Forelimb muscle (tissue), 1 donor: ENCODE data around the gene PSMC3. TPM values are rescaled to one million over a fixed set of nuclear protein-coding genes. Genes with fewer than 3 reads are reported as not detected.

Experiments
- DNase-seq: peaks from one replicate; pipeline ENCODE4 v3.0.0-alpha.2; 2013; ENCODE audit warnings: low read depth
- polyA plus RNA-seq: library from polyadenylated mRNA; unstranded; fragments of 120-200 nt; gene quantifications from one replicate; pipeline ENCODE4 v1.2.1, GENCODE V29; 2013; ENCODE audit not compliant: insufficient read length

The PSMC3 gene
- polyA plus RNA-seq, 1 donor: 123 TPM

DNA sequence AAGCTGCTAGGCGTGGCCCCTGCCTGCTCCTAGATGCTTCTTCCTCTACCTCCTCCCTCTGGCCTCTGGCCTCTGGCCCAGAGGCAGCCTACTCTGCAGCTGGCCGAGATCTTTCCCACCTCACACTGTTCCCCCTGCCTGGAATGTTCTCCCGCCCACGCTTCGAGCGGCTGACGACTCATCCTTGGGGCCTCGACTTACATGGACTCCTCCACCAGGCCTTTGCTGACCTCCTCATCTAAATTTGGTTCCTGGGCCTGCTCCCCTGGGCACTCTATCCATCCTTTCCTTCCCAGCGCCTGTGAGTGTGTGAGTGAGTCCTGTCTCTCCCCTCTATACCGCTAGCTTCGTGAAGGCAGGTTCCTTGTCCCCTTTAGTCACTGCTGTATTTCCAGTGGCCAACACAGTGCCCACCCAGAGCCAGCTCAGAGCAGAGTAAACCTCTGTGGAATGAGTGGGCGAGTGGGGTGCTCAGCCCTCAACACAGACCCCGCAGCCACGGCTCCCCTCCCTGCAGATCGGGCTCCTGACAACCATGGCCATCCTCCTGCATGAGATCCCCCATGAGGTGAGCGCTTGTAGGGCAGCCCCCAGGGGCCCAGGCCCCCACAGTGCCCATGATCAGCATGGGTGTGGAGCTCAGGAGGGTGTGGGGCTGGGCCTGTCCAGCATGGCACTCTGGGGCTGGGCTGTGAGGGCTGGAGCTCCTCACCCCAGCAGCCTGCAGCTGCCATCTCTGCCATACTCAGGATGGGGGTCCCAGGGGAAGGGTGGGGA is 12.1 kb downstream of the PSMC3 start:
- no peak for DNase-seq

DNA sequence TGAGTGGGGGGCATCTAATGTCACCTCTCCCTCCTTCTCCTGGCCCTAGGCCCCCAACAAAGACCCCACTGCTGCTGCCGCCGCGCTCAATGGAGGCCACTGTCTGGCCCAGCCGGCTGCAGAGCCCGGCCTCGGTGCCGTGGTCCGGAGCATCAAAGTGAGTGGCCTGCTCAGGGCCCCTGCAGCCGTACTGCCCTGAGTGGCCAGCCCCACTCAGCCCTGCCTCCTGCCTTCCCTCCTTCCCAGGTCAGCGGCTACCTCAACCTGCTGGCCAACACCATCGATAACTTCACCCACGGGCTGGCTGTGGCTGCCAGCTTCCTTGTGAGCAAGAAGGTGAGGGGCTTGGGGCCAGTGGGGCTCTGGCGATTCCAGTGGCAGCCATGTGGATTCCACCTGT is 12.9 kb downstream of the PSMC3 start:
- DNase-seq: no peak

DNA sequence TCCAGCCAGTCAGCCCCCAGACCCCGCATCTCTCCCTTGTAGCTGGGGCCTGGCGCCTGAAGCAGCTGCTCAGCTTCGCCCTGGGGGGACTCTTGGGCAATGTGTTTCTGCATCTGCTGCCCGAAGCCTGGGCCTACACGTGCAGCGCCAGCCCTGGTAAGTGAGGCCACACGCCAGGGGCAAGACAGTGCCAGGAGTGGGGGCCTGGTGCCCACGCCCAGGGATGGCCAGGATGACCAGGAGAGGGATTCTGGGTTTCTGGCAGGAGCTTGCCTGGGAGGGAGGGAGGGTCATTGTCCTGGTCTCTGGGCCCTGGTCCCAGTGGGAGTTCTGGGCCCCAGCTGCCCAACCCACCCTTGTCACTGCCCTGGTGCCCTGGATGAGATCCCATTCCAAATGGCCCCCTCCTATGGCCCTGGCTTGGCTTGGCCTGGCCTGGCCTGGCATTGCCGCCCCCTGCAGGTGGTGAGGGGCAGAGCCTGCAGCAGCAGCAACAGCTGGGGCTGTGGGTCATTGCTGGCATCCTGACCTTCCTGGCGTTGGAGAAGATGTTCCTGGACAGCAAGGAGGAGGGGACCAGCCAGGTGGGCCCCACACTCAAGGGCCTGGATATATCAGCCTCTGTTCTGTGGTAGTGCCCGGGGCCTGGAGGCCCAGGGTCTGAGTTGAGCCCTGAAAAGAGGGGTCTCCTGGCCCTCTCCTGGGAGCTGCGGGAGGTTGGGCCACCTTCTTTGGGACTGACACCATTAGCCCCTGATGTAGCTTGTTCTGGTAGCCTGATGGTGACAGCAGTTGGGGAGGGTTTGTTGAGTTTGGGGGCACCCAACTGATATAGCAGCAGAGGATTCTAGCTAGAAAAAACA is 14.1 kb downstream of the PSMC3 start:
- DNase-seq: no peak

DNA sequence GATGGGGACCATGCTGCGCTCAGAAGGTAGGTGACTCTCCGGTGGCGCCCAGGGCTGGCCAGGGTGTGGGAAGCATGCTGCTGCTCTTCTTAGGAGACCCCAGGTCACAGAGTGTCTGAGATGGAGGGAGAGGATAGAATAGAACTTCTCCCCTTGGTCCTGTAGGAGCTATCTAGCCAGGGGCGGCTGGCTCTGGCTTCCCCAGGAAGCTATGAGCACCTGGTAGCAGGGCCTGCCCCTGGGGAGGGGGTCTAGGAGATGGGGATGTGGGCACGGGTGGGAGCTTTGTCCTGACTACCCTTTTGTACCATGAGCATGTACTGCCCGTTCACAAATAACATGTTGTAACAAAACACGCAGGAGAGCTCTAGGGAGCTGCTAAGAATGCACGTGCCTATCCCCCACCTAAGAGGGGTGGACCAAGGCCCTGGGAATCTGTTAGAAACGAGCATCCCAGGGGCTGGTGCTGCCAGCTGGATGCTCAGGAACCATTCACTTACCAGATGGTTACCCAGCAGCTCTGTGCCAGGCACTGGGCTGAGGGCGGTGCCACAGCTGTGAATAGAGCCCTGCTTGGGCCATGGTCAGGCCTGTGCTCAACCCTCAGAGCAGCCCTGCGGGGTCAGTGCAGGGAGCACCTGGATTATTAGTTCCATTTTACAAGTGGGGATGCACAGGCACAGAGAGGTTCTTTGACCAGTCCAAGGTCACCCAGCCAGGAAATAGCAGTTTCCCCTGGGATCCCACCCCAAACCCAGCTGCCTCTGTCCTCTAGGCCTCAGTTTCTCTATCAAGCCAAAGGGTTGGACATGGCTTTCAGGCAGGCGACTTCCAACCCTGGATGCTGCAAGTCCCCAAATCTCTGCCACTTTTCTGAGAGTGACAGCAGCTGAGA is 15.6 kb downstream of the PSMC3 start:
- no peak for DNase-seq

DNA sequence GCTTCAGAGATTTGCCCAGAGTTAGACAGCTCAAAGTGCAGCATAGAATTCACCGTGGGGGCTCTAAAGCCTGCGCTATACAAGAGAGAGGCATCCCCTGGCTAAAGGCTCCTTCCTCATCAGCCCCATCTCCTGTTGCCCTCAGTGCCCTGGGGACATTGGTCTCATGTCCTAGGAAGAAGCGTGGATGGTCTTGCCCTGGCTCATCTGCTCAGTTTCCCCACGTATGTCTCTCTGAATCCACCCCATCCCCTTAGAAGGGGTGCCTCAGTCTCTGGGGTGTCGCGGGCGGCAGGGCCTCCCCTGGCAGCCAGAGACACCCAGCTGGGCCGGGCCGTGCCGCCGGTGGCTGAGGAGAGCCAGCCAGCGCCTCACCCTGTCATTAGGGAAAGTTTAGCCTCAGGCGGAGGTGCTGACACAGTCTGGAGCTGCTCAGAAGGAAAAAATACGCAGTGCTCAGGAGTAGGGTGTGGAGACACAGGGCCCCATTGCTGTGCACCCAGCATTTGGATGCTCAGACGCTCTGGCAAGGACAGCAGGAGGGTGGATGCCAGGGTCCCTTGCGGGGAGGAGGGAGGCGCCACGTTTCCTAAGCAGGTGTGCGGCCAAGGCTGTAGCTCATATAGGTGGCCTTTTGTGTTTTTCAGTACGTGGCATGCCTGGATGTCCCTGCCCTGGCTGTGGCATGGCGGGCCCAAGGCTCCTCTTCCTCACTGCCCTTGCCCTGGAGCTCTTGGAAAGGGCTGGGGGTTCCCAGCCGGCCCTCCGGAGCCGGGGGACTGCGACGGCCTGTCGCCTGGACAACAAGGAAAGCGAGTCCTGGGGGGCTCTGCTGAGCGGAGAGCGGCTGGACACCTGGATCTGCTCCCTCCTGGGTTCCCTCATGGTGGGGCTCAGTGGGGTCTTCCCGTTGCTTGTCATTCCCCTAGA is 16.5 kb downstream of the PSMC3 start:
- DNase-seq: no peak

DNA sequence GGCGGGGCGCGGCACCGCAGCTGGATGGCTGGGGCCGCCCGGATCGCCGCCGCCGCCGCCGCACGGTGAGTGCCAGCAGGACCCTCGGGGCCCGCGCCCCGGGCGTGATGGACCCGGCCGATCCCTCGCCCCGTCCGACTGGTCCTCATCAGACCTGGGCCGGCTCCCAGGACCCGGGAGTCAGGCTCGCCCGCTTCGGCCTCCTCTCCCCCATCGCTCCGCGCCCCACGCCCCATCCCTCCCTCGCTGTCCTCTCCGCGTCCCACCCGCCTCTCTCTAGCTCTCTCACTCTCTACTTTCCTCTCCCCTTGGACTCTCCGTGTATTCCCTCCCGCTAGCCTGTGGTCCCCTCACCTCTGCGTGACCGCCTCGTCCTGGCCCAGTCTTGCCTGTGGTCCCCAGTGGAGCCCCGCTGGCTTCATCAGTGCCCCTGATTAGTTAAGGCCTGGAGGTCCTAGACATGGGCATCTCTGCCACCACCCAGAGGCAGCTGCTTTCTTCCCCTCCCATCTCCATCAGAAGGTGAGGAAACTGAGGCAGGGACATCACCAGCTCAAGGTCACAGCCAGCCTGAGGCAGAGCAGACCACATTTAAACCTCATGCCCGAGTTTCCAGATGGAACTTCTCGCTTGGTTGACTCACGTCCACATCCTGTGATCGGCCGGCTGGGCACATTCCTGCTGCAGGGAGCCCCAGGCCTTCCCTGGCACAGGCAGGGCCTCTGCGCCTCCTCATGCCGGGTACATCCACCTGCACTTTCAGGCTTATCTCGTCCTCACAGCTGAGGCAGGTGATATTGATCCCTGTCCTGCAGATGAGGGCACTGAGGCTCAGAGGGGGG is 17.4 kb downstream of the PSMC3 start:
- DNase-seq: no peak

DNA sequence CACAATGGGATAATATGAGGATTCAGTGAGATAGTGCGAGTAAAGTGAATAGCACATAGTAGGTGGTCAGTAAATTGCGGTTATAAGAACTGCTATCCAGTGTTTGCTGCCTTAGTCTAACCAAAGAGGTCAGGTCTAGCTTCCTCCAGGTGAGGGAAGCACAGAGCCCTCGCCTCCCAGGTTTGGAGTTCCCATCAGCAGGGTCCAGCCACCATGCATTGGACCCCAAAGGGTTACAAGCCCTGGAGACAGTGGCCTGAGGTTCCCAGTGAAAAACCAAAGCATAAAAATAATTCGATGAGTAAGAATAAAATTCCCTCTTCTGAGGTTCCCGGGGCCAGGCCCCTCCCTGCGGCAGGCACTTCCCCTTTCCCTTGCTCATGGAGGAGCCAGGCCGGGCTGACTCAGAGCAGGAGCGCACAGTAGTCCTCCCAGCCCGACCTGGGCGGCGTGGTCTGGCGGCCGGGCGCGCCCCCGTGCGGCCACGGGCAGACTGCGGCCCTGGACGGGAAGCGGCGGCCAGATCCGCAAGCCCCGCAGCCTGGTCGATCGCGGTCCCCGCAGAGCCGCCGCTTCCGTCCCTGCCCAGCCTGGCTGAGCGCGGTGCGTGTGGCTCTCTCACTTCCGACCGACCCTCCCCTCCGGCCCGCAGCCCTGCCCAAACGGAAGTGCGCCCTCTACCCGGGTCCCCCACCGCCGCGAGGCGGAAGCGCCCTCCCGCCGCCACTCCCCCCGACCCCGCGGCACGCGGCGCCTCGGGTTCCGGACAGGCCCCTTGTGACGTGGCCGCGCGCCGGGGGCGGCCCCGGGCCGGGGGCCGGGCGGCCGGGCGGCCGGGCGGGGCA is 18.3 kb downstream of the PSMC3 start, which contains the start of gene SLC39A13:
Gene SLC39A13 (plus strand): TSS at position 845 of the 845 bp plus-strand sequence. CDS start 1,505 bp downstream, outside the sequence.
- DNase-seq: peak; percentile 77

DNA sequence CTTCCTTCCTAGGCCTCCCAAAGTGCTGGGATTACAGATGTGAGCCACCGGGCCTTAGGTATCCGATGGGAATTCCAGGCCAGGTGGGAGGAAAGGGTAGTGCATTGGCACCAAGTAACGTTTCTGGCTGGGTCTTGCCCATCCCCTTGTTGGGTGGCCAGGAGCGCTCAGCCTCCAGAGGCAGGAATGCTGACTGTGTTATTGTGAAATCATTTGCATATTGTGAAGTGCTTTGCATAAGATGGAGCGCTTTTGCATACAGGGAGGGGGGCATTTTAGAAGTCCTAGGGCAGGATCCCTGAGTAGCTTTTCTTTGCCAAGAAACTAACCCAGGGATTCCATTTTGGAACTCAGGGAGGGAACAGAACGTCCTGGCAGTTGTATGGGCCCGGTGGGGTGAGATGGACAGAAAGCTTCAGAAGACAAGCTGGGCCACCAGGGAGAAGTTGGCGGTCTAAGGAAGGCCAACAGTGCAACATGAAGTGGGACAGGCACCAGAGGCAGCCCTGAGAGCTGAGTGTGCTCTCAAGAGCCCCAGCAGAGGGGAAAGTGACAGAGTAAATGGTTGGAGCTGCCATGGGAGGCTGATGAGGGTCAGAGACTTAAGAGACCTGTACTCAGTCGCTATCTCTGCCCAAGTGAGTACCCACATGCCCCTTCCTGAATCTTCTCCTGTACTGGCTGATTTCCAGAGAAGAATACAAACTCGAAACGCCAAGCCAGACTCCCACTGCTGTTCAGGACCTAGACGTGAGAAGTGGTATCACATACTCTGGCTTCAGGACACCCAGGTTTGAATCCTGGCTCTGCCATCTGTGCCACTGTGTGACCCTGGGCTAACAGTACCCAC is 19.1 kb downstream of the PSMC3 start:
- DNase-seq: no peak

DNA sequence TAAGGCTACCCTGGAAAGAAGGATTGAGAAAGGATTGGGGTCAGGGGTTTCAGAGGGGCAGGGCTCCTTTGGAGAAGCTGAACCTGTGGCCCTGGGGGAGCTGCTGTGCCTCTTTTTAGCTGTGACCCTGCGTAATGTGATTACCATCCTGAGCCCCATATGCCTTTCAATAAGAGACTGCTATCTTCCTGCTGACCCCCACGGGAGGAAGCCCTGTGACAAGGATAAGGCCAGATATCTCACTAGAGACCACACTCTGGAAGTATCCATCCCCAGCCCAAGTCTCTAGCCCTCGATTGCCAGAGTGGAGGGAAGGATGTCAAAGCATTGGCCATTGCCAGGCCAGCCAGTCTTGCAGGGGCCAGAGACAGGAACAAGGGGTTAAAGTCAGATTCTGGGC is 22.7 kb downstream of the PSMC3 start:
- no peak for DNase-seq

DNA sequence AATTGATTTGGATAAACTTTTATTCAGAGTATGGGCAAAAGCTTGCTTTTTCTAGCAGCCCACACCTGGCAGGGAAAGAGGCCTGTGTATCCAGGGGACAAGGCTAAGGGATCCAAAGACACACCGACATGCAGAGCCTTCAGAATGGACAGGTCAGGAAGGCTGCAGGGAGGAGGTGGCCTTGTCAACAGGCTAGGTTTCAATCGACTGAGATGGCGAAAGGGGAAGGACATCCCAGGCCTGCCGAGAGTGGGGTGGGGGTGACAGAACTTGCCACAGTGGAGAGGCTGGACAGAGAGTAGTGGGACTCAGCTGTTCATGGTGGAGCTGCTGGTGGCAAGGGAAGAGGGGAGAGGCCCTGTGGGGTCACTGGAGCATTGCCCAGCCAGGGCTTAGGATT is 23.1 kb downstream of the PSMC3 start:
- no peak for DNase-seq

DNA sequence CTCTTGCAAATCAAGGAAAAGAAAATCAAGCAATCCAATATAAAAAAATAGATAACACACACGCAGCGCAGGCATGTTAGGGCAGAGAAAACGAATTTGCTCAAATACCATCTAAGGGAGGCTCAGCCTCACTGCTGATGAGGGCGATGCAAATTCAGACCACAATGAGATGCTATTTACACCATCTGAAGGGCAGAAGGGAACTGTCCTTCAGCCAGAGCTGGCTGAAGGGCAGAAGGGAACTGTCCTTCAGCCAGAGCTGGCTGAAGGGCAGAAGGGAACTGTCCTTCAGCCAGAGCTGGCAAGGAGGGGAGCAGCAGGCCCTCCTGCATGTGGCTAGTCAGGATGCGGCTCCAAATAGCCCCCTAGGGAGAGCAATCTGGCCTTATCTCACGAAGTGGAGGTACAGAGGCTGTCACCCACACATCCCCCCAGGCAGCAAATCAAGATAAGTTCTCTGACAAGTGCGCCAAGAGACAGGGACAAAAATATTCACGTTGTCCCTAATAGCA is 25.4 kb downstream of the PSMC3 start:
- no peak for DNase-seq

DNA sequence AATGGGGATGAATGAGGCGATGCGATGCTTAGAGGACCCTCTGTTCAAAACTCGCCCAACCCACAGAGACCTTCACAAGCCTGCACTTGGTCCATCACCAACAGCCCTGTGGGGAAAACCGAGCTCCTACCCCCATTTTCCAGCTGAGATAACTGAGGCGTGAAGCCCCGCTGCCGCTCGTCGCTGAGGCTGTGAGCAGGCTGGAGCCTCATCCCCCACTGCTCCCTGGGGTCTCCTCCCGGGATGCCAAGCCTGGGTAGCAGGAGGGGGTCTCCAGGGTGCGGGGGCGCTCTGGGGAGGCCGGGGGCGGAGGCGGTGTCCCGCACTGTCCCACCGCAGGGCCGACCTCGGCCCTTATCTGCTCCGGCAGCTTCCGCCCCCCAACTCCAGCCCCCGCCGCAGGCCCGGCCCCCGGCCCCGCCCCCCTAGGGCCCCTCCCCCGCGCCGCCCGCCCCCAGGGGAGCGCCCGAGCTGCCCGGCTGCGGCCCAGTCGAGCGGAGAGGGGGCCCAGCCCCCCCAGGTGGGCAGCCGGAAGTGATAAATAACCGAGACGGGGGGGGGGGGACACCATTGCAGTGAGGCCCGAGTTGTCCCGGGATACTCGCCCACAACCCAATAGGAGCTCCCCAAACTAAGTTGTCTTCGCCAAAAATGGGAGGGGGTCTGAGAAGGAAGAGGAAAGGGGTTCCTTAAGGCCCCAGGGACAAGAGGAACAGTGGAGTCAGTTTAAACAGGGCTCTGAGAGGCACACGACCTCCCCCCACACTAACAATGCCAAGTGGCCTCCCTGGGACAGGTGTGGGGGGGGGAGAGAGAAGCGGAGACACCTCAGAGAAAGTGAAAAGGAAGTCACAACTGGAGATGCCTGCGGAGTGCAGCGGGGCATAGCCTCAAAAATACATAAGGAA is 26.1 kb downstream of the PSMC3 start:
- DNase-seq: no peak

DNA sequence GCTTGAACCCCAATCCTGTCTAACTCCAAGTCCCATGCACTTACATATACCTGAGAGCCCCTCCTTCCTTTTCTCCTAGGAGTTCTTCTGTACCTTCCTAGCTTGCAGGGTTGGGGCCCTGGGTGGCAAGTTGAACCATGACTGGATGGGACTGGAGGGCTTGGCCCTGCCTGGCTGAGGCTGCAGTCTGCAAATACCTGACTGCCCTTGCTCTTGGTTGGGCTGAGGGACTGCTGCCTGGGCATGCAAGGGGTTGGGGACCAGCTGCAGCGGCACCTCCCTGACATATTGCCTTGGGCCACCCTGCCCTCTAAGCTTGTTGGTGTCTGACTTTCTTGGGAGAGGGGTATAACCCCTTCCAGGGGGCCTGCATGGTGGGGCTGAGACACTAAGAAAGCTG is 27.7 kb downstream of the PSMC3 start:
- no peak for DNase-seq

DNA sequence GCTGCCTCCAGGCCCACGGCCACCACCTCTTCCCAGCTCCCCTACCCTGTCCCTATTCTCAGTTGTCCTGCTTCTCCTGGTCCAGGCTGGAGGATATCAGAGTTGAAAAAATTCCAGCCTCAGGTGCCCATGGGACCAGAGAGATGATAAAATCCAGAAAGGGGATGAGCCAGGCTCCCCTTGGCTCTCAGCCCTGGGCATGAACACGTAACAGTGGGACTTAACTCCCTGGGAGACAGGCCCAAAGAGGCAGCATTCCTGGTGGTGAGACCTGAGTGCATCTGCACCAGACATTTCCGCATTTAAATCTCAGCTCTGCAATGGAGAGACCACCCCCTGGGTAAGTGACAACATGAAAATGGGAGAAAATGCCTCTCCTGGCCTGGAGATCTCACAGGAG is 28.2 kb downstream of the PSMC3 start:
- DNase-seq: no peak

DNA sequence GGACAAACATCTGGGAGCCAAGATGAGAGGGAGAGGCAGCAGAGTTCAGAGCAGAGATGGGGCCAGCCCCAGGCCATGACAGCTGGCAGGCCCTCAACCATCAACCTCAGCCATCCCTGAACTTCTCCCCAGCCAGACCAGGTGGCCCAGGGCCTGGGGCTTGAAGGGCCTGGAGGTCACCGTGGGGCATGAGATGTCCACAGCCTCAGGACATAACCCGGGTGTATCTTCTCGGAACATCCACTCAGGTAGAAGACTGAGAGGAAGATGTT is 30.3 kb downstream of the PSMC3 start:
- no peak for DNase-seq

DNA sequence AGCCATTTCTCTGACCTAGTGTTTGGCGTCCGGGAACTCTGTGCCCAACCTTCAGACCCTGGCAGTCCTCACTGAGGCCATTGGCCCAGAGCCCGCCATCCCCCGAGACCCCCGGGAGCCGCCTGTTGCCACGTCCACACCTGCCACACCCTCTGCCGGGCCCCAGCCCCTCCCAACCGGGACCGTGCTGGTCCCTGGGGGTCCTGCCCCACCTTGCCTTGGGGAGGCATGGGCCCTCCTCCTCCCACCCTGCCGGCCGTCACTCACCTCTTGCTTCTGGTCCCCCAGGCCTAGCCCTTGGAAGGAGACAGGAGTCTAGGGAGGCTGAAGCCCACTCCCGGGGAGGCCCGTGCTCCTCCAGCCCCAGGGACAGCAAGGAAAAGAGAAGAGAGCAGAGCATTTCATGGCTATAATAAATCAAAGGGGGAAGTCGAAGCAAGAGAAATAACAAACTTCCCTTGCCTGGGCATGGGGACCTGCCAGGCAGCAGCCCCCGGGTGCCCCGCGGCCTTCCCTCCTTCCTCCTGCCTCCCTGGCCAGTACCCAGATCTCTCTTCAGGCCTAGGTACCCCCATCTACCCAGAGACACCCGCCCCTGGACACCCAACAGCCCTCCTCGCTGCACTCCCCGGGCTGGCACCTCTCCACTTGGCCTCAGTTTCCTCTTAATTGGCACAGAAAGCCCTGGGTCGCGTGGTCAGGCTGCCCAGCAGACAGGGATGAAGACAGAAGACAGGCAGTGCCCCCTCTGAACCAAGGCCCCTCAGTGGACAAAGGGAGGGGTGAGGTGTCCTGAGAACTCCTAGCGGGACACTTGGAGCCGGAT is 30.8 kb downstream of the PSMC3 start:
- no peak for DNase-seq
